Stimulated activated CD4-positive, alpha-beta T cell treated with anti-CD3 and anti-CD28 coated beads, Interleukin-4, amount 100 ng/mL, for 1 hour (primary cell): ENCODE measurements around the gene LSP1.
"Not testable (repeated sequence)": the region's sequence is repeated elsewhere in the genome, so short reads cannot be mapped to it uniquely, and the experiment has no call there.

ENCODE experiments used
- DNase-seq: peaks from one replicate; pipeline ENCODE4 v3.0.0-alpha.2; 2020

LSP1 gene

DNA sequence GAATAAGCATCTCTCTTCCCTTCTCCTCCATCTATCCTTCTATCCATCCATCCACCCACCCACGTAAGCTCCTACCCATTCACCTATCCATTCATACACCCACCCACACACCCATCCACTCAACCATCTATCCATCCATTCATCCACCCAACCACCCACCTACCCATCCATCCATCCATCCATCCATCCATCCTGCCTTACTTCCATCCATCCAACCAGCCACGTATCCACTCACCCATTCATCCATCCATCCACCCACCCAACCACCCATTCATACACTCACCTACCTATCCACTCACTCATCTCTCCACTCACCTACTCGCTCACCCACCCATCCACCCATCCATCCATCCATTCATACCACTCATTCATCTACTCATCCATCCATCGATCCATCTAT lies 79.8 kb downstream of the LSP1 start:
- no peak for DNase-seq

DNA sequence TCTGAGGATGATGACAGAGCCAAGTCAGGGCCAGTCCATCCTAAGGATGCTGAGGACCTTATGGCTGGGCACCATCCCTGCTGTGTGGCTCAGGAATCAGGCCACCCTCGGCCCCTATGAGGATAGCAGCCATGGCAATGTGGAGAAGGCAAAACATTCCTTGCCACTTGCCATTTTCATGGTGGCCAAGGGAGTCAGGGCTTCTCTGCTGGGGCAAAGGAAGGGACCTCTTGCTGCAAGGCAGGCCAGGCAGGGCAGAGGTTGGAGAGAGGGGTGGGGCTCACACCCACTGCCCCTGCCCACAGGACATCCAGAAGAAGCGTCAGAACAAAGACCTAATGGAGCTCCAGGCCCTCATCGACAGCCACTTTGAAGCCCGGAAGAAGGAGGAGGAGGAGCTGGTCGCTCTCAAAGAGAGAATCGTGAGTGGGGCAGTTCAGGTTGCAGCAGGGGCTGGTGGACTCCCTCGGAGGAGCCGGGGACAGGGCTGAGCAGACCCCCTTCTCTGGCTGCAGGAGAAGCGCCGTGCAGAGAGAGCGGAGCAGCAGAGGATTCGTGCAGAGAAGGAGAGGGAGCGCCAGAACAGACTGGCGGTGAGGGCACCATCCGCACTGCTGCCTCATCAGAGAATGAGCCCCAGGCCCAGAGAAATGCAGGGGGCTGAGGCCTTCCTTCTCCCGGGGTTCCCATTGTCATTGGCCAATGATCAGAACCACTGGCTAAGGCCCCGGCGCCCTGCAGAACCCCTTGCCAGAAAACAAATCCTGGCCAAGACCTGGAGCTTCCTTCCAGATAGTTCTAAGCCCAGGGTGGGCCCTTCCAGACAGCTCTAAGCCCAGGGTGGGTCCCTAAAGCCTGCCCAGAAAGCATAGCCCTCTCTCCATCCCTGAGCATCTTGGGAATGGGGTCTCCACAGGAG lies 80.8 kb downstream of the LSP1 start:
- no peak for DNase-seq

GRCh38 chr11:1934335-1935155 lies 81.7 kb downstream of the LSP1 start:
- no peak for DNase-seq

DNA sequence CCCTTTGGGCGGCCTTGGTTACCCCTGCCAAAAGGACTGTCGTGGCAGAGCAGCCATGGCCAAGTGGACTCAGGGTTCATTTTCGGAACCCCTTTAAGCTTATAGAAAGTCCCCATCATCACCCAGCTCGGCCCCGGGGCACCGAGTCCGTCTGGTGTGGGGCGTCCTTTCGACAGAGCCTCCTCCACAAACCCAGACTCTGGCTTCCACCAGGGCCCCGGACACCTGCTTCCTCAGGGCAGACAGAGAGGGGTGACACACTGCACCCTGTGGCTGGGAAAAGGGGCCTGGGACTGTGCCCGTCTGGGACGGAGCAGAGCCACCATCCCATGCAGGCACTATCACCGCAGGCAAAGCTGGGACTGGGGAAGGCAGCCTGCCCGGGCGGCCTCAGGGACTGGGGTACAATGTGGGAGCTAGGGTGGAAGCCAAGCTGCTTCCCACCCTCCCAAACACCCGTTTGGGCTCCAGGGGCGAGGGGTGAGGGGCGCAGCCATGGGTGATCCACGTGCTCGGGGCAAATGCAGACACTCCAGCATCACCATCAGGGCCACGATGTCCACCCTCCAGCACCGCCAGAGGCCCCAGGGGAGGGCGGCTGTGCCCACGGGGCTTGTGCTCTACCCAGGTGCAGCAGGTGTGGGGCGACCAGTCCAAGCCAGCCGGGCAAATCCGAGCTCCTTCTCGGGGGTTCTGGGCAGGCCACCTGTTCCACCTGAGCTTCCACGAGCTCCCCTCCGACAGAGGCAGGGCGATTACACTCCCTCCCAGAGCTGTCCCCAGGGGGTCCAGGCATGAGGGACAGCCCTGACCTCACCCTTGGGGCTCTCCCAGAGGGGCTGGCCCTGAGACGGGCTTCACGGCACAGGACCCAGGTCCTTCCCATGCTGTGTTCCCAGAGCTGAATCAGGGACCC lies 82.5 kb downstream of the LSP1 start:
- DNase-seq: no peak

DNA sequence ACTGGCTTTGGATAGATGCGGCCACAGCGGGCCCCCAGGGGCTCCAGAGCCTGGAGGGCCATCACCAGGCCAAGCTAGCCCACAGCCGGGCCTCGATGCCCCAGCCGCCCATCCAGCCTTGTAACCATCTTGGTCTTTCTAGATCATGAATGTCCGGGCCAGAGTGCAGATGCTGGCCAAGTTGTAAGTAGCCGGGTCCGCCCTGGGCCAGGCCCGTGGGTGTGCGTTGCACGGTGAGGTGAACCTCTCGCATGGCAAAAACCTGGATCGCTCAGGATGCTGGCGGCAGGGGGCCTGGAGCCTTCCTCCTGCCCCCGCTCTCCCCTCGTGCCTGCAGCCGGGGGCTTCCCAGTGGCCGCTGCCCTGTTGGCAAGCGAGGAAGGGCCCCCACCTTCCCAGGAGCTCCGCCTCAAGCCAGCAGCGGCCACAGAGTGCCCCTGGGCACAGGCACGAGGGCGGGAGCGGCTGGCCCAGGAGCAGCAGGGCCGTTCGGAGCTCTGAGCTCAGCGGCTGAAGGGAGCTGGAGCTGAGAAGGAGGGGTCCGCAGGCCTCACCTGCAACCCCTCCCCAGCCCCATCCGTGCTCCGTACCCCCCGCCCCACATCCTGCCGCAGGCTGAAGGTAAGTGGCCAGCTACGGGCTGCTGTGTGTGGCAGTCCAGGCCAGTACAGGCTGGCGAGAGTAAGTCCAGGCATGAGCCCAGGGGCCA lies 83.3 kb downstream of the LSP1 start:
- DNase-seq: no peak

DNA sequence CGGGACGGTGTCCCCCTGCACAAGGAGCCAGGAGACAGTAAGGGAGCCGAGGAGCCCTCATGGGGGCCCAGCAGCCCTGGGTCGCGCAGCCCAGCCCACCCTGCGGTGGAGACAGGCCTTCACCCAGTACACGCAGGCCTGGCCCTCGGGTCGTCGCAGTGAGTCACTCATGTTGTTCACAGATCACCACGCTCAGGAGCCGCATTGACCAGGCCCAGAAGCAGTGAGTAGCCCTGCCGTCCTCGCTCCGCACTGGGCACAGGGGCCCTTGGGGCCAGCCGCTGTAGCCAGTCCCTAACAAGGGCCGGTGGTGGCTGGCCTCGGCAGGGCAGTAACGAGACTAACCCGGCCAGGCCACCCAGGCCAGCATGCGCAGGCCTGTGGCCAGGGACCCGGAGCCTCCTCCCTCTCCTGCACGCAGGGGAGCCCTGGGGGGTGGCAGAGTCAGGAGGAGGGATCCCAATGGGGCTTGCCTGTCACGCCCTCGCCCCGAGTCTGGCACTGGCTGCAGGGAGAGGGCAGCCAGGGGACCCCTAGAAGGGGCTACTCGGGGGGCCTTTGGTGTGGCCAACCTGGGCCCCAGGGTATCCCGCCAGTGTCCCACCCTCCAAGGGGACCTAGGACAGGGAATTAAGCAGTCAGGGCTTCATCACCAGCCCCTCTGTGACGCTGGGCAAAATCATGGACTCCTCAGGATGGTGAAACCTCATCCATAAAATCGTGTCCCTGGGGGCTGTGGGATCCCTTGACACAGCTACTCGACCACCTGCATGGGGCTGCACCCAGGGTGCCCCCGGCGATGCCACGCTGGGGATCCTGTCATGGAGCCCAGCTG lies 84.1 kb downstream of the LSP1 start:
- no peak for DNase-seq

- DNase-seq: no peak
Observed at GRCh38 chr11:1937616-1938342, 84.9 kb downstream of the LSP1 start.

DNA sequence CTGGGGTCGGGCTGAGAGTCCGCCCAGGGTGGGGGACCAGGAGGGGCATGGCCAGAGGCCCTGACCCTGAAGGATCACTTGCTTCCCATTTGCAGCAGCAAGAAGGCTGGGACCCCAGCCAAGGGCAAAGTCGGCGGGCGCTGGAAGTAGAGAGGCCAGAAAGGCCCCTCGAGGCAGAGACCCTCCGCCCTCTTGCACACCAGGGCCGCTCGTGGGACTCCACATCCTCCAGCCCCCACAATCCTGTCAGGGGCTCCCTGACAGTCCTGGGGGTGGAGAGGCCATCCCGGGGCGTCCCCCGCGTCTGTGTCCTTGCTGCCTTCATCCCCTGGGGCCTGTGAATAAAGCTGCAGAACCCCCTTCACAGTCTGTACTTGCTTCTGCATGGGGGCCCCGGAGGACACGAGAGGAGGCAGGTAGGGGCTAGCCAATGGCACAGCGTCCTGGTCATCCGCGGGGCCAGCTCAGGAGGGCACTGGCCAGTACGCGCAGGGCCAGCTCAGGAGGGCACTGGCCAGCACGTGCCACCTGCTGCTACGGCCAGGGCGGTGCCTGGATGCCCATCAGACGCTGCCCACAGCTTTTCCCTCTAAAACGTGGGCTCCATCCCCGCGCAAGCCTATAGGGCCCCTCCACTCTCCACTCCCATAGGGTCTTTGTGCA lies 85.6 kb downstream of the LSP1 start:
- no peak for DNase-seq

- DNase-seq: no peak
Observed at GRCh38 chr11:1939006-1939625, 86.2 kb downstream of the LSP1 start.

DNA sequence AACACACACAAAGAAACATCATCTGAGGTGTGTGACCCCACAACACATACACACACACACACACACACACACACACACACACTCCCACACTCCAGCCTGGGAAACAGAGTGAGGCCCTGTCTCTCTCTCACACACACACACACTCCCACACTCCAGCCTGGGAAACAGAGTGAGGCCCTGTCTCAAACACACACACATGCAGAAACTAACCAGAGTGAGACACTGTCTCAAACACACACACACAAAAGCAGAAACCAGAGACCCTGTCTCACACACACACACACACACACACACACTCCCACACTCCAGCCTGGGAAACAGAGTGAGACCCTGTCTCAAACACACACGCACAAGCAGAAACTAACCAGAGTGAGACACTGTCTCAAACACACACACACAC lies 86.9 kb downstream of the LSP1 start:
- DNase-seq: not testable (repeated sequence)
